GM19468 (cell line): Measurements from ENCODE around the gene PHAF1.

Experiments
- ATAC-seq: cut with Tn5 transposase; IDR thresholded peaks from one replicate; pipeline ENCODE4 v1.9.1; 2021; ENCODE audit warnings: mild to moderate bottlenecking, moderate library complexity, moderate number of reproducible peaks; ENCODE audit not compliant: unreplicated experiment; ENCODE audit errors: extremely low read depth

The PHAF1 gene

GRCh38 chr16:67145746-67146145 lies 36.0 kb downstream of the PHAF1 start:
- no peak for ATAC-seq

- ATAC-seq, result no peak
Observed at GRCh38 chr16:67146523-67147357, 37.0 kb downstream of the PHAF1 start.

- no peak for ATAC-seq
Observed at GRCh38 chr16:67147437-67148140, 37.8 kb downstream of the PHAF1 start.

DNA sequence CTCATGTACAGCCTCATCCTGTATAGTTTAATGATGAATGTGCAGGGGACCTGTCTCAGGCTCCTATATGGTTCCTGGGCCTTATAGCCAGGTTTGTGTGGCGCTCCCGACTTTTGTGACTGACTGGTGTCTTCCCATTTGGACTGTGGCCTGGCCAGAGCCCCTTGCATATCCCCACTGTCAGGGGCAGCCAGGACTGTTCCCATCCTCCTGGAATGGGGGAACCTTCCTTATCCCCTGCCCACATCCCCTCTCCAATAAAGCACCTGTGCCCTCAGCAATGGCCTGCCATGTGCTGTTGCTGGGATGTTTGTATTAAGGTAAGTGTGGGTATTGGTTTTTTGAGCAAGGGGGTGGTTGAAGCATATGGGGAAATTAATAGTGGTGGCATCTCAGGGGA lies 38.5 kb downstream of the PHAF1 start:
- no peak for ATAC-seq

DNA sequence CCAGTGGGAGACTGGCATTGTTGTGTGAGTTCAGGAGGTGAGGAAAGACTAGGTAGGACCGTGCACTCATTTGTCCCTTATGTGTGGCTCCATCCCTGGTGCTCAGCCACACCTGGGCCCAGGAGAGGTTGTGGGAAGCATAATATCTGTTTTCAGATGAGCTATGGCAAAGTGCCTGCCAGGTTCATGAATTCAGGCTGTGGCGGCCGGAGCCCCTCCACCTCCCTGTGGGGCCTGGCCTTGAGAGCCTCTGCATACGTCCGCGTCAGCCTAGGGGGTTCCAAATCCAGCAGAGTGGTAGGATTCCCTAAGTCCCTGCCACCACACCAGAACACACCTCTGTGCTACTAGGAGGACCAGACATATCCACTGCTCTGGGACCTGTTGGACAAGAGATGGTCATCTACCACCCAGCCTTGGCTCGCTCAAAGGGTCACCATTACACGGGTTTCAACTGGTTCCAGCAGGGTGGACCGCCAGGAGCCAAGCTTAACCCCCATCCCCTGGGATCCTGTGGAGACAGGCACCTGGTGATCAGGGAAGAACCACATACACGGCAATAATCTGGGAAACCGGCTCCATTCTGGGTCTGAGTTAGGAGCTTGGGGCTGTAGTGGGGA lies 39.0 kb downstream of the PHAF1 start:
- ATAC-seq, result no peak

- no peak for ATAC-seq
Observed at GRCh38 chr16:67149276-67150046, 39.7 kb downstream of the PHAF1 start.

DNA sequence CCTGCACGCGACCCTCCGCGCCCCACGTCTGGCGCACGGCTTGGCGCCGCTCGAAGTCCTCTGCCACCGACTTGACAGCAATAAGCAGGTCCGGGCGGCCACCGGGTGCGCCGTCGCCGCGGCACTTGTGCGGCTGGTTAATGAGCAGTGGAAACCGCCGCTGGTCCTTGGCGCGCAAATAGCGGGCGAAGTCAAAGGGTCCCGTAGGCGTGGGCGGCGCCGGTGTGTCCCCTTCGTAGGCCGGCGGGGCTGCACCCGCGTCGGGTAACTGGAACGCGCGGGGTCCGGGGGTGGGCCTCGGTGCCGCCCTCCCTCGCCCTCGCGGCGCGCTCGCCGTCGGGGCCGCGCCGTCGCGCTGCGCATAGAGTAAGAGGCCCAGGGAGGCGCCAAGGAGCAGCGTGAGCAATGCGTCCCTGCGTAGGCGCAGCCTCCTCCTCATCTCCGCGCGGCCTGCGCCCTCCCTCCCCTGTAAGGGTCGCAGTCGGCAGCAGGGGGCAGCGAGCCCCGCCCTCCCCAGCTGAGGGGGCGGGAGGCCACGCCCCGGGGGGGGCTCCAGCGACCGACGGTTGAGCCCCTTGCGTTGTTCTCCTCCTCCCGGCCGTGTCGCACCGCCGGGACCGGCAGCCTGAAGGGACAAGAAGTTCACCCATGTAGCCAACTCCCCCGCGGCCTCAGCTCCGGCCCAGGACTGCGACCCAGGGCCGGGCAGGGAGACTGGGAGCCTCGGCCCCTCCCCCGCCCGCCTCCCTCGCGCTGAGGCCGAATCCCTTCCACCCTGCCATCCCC lies 40.5 kb downstream of the PHAF1 start:
- ATAC-seq, result no peak

- no peak for ATAC-seq
Observed at GRCh38 chr16:67150833-67151396, 41.2 kb downstream of the PHAF1 start, which contains the start of gene B3GNT9. B3GNT9 (minus strand) TSS chr16:67150998; CDS start chr16:67150485, 513 bp downstream.

DNA sequence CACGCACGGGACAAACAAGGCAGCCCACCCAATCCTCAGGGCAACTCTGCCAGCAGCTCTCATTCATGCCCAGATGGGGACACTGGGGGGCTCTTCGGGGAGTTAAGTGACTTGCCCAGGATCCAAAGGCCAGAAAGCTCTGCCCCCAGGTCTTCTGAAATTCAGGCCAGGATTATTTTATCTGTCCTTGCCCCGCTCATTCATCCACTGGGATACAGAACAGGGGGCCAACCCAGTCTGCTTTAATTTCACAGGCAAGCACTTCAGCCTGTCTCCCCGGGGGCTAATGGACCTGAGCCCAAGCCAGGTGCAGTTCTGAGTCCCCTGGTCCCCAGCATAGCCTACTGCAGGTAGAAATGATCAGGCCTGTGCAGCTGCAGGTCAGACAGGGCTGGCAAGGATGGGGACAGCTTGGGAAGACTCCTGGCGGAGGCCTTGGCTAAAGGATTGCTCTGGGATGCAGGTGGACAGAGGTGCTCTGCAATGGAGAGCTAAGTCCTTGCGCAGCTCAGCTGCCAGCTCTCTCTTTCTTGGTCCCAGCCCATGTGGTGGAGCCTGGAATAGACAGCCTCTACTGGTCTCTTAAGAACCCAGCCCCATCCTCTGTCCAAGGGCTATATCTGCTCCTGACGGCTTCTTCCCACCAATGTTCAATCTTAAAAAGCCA lies 41.8 kb downstream of the PHAF1 start:
- ATAC-seq, result no peak

GRCh38 chr16:67154578-67155294 lies 45.0 kb downstream of the PHAF1 start:
- no peak for ATAC-seq

GRCh38 chr16:67155295-67156142 lies 45.8 kb downstream of the PHAF1 start:
- no peak for ATAC-seq

DNA sequence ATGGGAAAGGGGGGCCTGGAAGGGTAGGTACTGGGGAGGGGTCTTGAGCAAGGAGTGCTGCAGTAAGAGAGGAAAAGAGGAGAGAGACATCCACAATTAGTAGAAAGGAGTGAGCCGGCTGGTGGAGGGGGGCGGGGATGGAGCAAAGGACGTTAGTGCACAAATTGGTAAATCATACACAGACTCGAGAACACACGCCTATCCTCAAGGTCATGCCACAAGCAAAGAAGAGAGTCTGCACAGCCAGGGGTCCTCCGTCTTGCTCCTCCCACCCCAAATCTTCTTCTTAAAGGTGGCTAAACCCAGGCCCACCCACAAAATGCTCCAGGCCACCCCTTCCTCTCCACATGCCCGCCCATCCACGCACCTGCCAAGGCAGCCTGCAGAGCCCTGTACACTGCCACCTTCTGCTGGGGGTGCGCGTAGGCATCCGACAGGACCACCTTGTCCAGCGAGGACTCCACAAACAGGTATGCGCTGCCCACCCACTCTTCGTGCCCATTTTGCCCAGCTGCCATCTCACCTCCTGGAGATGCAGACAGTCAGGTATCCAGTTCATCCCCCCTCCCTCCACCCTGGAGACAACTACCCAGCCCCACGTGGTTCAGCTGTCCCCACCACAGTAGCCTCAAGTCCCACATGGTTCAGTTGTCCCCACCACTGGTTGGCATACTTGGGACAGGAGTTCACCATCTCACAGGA lies 46.6 kb downstream of the PHAF1 start:
- no peak for ATAC-seq

- ATAC-seq, result no peak
Observed at GRCh38 chr16:67157106-67157748, 47.5 kb downstream of the PHAF1 start.

- no peak for ATAC-seq
Observed at GRCh38 chr16:67157892-67158635, 48.3 kb downstream of the PHAF1 start.
